GM06990 (cell line): ENCODE results near the gene FRMD4A.

Experiments used
- DNase-seq: peaks from one replicate; pipeline ENCODE4 v3.0.0-alpha.2; 2011; ENCODE audit not compliant: insufficient read length; ENCODE audit errors: extremely low read depth
- H3K27me3 ChIP-seq: replicated peaks from 2 replicates; pipeline ENCODE4 v1.6.0; 2011; ENCODE audit warnings: low read length; ENCODE audit not compliant: control insufficient read depth, insufficient read depth
- H3K36me3 ChIP-seq: 2 replicates; pipeline ENCODE4 v1.5.1; 2011; ENCODE audit warnings: low read length; ENCODE audit not compliant: control insufficient read depth, insufficient read depth
- H3K4me3 ChIP-seq: replicated peaks from 2 replicates; pipeline ENCODE4 v1.5.1; 2011; ENCODE audit warnings: low read depth, mild to moderate bottlenecking, control low read depth, low read length
- TF ChIP-seq, protein P1 (sequence below): IDR thresholded peaks from 2 replicates; pipeline ENCODE4 v1.5.1; 2011; ENCODE audit warnings: low read length, control low read depth, mild to moderate bottlenecking, inconsistent platforms; ENCODE audit not compliant: insufficient read depth, poor library complexity, severe bottlenecking

FRMD4A gene

DNA sequence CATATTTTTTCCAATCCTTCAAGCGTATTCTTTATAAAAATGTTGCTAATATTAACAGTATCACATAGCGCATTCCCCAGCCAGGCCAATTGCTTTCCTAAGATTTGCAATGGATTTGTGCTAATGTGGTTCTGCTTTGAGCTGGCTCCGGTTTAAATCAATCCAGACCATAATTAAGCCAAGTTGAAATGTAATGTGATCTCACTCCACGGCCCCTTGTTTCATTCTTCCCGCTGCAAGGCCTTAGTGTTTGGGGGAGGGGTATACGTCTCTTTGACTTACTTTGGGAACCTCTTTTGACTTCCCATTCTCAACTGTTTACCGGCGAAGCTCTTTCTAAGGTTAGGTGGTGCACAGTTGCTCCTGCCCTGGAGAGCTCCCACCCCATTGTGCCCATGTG lies 657.6 kb downstream of the FRMD4A start:
- Histone ChIP-seq H3K4me3 (no peak overlapping the region), H3K36me3 (peaks cover 19% of the 10 kb centered on the region), H3K27me3 (no peaks in the 10 kb centered on the region)
- TF ChIP-seq, protein P1, sequence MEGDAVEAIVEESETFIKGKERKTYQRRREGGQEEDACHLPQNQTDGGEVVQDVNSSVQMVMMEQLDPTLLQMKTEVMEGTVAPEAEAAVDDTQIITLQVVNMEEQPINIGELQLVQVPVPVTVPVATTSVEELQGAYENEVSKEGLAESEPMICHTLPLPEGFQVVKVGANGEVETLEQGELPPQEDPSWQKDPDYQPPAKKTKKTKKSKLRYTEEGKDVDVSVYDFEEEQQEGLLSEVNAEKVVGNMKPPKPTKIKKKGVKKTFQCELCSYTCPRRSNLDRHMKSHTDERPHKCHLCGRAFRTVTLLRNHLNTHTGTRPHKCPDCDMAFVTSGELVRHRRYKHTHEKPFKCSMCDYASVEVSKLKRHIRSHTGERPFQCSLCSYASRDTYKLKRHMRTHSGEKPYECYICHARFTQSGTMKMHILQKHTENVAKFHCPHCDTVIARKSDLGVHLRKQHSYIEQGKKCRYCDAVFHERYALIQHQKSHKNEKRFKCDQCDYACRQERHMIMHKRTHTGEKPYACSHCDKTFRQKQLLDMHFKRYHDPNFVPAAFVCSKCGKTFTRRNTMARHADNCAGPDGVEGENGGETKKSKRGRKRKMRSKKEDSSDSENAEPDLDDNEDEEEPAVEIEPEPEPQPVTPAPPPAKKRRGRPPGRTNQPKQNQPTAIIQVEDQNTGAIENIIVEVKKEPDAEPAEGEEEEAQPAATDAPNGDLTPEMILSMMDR, result no peak
- no peak for DNase-seq

DNA sequence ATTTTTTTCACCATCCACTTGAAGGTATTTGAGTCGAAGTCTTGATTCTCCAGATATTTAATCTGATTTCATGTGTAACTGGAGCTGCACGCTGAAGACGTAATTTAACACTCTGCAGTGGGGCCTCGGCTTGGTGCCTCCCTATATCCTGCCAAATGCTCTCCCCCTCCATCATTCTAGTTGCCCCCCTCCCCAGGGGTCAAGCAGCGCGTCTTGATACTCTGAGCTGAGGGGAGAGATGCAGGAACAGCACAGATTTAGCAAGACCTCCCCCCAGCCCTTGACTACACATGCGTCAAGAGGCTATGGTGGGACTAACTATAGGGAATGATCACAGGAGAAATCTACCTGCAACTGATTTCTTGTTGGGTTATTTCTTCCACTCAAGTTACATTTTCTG lies 658.2 kb downstream of the FRMD4A start:
- H3K4me3 ChIP-seq, result no peak overlapping the region
- H3K27me3 ChIP-seq, result no peaks in the 10 kb centered on the region
- TF ChIP-seq, protein P1, result no peak
- peaks cover 22% of the 10 kb centered on the region for H3K36me3 ChIP-seq
- no peak for DNase-seq

DNA sequence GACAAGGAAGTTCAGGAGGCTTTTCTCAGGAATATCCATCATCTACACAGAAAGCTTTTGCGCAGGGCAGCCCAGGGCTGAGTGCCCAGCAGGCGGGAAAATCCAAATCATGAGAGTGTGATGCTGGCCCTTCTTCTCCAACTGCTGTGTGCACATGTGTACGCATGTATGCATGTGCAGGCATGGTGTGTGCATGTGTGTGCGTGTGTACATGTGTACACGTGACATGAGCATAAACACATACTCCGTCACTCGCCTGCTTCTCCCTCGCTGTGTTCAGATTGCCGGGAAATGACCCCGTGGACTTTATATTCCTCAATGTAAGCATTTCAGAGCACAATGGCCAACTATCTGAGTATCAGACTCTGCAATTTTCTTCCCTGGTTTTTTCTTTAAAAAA lies 658.8 kb downstream of the FRMD4A start:
- TF ChIP-seq, protein P1, result no peak

DNA sequence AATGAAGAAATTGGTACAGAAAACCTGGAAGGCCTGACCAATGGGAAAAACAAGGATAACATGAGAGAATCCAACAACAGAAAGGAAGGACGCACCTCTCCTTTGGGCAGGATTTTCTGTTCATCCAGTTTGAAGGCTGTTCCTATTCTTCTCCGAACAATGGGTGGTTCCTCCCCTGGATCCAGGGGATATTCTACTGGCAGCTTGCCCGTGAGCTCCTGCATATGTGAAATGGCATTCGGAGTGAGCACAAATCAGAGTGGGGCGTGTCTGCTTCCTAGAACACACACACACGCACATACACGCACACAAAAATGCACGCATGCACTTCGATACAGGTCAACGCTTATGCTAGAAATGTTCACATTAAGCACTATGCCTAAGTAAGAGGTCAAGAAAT lies 660.4 kb downstream of the FRMD4A start:
- Histone ChIP-seq H3K4me3 (no peak overlapping the region), H3K36me3 (peaks cover 38% of the 10 kb centered on the region), H3K27me3 (no peaks in the 10 kb centered on the region)
- TF ChIP-seq, protein P1, result no peak
- no peak for DNase-seq

More for the DNA sequence above, 658.8 kb downstream of the FRMD4A start:
- no peak for DNase-seq
- Histone ChIP-seq H3K4me3 (no peak overlapping the region), H3K36me3 (peaks cover 25% of the 10 kb centered on the region), H3K27me3 (no peaks in the 10 kb centered on the region)

DNA sequence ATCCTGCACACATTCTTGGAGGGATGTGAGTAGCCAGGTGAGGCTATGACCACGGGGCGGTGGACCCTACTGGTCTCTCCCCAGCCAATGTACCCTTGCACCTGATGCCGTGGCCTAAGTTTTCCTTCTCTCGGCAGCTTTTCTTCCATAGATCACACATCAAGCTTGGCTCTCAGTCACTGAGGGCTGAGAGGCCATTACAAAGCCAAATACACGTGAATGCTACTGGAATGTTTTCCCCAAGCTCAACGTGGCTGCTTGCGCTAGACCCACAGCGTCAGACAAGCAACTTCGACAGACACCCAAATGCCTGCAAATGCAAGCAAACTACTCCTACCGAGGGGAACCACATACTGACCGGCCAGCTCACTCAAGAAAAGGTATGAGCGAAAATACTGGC lies 660.8 kb downstream of the FRMD4A start:
- H3K27me3 ChIP-seq, result no peaks in the 10 kb centered on the region
- H3K4me3 ChIP-seq, result no peak overlapping the region
- TF ChIP-seq, protein P1, result no peak
- DNase-seq, result no peak
- H3K36me3 ChIP-seq, result peaks cover 37% of the 10 kb centered on the region

DNA sequence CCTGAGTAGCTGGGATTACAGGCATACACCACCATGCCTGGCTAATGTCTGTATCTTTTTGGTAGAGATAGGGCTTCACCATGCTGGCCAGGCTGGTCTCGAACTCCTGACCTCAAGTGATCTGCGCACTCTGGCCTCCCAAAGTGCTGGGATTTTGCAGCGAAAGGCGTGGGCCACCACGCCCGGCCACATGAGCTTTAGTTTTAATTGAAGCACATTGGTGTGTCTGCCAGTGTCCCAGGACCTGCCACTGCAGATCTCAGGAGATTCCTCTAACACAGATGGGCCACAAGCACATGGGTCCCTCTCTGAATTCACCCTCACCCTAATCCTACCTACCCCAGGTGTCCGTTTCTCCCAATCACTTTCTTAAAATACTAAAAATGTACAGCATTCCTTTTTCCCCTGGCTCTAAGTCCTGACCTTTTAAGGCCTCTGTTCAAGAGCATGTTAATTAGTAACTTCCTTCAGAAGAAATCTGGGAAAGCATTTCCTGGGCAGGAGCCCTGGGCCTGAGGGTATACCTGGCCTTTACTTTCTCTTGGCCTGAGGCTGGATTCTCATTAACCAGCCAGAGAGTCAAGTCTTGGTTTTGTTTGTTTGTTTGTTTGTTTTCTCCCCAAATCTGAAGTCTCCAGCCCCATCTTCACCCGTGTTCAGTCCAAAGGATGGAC lies 661.4 kb downstream of the FRMD4A start:
- H3K4me3 ChIP-seq, result no peak overlapping the region
- H3K27me3 ChIP-seq, result no peaks in the 10 kb centered on the region
- no peak for DNase-seq
- TF ChIP-seq, protein P1, result no peak
- H3K36me3 ChIP-seq, result peaks cover 34% of the 10 kb centered on the region
